Epithelial cell of proximal tubule (primary cell): Measurements from ENCODE around the gene AASS. TPM values are rescaled to one million over a fixed set of nuclear protein-coding genes. Genes with fewer than 3 reads are reported as not detected.

Experiments used
- DNase-seq: peaks from one replicate; pipeline ENCODE4 v3.0.0-alpha.2; 2011; ENCODE audit warnings: low read depth
- H3K4me3 ChIP-seq: 2 replicates; pipeline ENCODE4 v1.5.1; 2011; ENCODE audit warnings: low read depth, mild to moderate bottlenecking, low read length
- total RNA-seq: library from RNA; depleted of rRNA; stranded (reverse); fragments of >200 nt; gene quantifications from 2 replicates; pipeline ENCODE4 v1.2.3, GENCODE V29; 2015
- TF ChIP-seq, protein P1 (sequence below): conservative IDR thresholded peaks from 2 replicates; pipeline ENCODE4 v1.5.1; 2012; ENCODE audit warnings: low read depth, mild to moderate bottlenecking, low read length

The AASS gene
- total RNA-seq, 1 donor from 2014 or later, result 8.1 TPM

DNA sequence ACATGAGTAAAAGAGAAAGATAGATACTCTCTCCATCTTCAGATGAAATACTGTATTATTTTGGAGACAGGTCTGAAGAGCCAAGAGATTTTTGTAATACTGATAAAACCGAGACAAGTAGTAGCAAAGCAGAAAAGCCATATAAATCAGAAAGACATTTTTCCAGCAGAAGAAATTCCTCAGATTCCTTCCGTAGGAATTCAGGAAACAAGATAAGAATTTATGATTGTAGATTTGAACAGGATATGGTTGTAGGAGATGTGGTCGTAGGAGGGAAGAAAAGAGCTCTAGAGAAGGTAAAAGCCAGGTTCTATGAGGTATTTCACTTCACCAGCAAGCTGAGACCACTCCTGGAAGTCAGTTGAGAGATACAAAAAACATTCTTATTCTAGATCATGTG, 17.6 kb upstream of the AASS start:
- no peak overlapping the region for H3K4me3 ChIP-seq
- TF ChIP-seq, protein P1, sequence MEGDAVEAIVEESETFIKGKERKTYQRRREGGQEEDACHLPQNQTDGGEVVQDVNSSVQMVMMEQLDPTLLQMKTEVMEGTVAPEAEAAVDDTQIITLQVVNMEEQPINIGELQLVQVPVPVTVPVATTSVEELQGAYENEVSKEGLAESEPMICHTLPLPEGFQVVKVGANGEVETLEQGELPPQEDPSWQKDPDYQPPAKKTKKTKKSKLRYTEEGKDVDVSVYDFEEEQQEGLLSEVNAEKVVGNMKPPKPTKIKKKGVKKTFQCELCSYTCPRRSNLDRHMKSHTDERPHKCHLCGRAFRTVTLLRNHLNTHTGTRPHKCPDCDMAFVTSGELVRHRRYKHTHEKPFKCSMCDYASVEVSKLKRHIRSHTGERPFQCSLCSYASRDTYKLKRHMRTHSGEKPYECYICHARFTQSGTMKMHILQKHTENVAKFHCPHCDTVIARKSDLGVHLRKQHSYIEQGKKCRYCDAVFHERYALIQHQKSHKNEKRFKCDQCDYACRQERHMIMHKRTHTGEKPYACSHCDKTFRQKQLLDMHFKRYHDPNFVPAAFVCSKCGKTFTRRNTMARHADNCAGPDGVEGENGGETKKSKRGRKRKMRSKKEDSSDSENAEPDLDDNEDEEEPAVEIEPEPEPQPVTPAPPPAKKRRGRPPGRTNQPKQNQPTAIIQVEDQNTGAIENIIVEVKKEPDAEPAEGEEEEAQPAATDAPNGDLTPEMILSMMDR, result no peak
- no peak for DNase-seq

DNA sequence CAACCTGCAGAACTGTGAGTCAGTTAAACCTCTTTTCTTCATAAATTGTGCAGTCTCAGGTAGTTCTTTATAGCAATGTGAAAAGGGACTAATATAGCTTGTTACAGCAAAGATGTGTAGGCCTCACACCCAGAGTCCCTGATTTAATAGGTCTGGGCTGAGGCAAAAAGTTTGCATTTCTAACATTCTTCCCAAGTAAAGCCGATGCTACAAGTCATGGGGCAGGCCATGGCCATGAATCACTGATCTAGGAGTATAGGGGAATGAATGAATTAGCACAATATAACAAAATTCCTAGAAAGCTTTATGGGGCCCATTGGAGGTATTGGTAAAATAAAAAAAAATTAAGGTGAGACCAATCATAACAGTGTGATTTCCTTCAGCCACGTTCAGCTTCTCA, 11.5 kb upstream of the AASS start:
- DNase-seq, result no peak
- TF ChIP-seq, protein P1, result no peak

DNA sequence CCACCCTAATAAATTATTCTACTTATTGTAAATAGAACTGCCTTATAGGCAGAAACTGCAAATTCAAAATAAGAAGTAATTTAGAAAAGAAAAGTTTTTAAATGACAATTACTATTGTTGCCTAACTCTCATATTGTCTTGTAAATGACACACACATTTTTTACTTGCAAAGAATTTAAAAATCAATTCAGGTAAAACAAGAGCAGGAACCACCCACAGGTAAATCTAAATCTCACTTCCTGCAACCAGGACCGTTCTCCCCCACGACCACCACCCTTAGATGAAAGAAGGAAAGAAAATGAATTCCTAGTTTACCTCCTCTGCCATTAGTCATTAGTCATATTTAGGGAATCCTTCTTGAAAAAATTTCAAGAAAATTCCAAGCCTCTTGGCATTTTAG, 4.8 kb upstream of the AASS start:
- no peak for DNase-seq
- no peak overlapping the region for H3K4me3 ChIP-seq
- TF ChIP-seq, protein P1, result no peak

More for the DNA sequence above, 11.5 kb upstream of the AASS start:
- H3K4me3 ChIP-seq, result no peak overlapping the region

DNA sequence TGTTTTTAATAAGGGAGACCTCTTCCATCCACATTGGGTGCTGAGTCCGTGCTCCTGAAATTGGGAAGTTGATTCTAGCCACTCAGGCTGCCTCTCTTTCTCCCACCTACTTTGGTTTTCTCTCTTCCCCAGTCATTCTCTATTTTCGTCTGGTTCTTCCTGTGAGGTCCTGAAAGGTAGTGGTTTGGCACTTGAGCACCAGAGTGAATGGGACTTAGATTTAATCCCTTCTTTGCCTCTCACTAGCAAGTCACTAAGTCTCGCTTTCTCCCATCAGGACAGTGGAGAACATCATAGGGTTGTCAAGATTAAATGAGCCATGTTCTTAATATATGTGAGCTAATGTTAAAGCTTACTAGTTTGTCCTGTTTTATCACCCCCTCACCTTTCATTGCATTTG, 4.0 kb upstream of the AASS start:
- no peak overlapping the region for H3K4me3 ChIP-seq
- TF ChIP-seq, protein P1, result no peak
- DNase-seq, result no peak

DNA sequence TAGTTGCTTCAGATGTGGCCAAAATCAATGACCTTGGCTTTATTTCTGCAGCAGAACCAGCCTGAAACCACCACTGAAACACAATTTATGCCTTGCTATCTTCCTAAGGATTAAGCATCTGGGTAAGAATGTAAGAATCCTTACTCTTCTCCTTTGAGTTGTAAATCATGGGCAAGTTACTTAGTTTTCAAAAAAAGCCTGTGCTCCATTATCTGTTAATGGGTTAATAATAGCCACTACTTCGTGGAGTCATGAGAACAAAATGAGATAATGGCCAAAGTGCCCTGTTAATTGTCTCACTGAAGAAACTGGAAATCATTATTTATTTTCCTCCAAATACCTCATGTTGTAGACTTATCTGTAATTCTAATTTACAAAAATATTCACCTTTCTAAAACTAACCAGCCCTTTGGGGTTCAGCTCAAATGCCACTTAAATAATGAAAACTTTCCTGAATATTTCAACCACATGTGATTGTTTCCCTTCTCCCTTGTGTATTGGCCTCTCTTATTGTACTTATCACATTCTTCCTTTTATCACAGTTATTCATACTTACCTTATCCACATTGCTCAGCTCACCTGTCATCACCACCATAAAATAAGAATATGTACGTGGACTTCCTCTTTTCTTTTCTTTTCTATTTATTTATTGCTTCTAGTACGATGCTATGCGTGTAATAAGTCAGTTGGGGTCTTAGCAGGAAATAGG, 2.0 kb upstream of the AASS start:
- H3K4me3 ChIP-seq, result no peak overlapping the region
- TF ChIP-seq, protein P1, result no peak
- no peak for DNase-seq

DNA sequence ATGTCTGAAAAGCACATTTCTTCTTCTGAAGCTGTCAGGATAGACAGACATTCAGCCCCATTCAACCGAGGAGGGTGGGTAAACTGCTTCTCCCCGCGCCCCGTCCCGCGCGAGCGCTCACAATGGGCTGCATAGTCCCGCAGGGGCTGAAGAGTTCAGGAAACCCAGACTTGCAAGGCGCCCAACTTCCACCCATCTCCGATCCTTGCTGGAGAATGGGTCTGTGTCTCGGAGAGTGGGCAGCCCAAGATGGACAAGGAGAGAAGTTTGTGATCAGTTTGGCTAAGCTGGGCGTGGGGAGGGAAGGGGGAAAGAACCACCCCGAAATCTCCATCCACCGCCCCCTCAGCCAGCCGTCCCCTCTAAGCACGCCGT, 686 bp downstream of the AASS start:
- DNase-seq, result no peak
- H3K4me3 ChIP-seq, result peak overlapping the region; percentile 92
- TF ChIP-seq, protein P1, result no peak

DNA sequence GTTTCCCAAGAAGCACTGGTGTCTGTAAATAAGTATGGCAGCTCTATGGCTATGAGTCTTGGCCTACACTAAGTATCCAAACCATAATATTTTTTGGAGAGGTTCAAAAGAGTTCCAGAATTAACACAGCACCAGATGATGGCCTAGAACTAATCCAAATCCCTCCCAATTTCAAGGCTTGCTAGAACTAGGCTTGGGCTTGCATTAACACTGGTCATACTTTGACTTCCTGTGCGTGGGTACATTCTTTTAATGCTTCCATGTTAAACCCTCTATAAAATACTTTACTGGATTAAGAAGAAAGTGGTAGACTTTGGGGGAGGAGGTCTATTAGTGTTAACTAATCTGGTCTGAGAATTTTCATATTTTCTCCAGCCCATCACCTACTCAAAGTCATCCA, 3.1 kb downstream of the AASS start:
- H3K4me3 ChIP-seq, result no peak overlapping the region
- TF ChIP-seq, protein P1, result no peak
- no peak for DNase-seq
